AG09319 (cell line): ENCODE measurements around the gene PODXL2.

Experiments
- DNase-seq: peaks from one replicate; pipeline ENCODE4 v3.0.0-alpha.2; 2010; ENCODE audit warnings: low read depth; ENCODE audit errors: extremely low read depth
- CTCF ChIP-seq: IDR thresholded peaks from 2 replicates; pipeline ENCODE4 v1.5.1; 2011; ENCODE audit warnings: low read depth, mild to moderate bottlenecking, inconsistent platforms, low read length, moderate library complexity

The PODXL2 gene

GRCh38 chr3:127632035-127632820, 3.2 kb downstream of the PODXL2 start:
- no peak for TF ChIP-seq CTCF
- no peak for DNase-seq

- TF ChIP-seq CTCF: no peak
- no peak for DNase-seq
Observed at GRCh38 chr3:127634653-127635052, 5.7 kb downstream of the PODXL2 start.

- no peak for TF ChIP-seq CTCF
- DNase-seq: no peak
Observed at GRCh38 chr3:127637546-127637945, 8.6 kb downstream of the PODXL2 start.

GRCh38 chr3:127637971-127638370, 9.0 kb downstream of the PODXL2 start:
- TF ChIP-seq CTCF: no peak
- no peak for DNase-seq

GRCh38 chr3:127639173-127640041, 10.4 kb downstream of the PODXL2 start:
- DNase-seq: no peak
- no peak for TF ChIP-seq CTCF

- TF ChIP-seq CTCF: no peak
- DNase-seq: no peak
Observed at GRCh38 chr3:127640042-127640355, 11.0 kb downstream of the PODXL2 start.
